ENCODE data around the gene VPS13D.

DNA sequence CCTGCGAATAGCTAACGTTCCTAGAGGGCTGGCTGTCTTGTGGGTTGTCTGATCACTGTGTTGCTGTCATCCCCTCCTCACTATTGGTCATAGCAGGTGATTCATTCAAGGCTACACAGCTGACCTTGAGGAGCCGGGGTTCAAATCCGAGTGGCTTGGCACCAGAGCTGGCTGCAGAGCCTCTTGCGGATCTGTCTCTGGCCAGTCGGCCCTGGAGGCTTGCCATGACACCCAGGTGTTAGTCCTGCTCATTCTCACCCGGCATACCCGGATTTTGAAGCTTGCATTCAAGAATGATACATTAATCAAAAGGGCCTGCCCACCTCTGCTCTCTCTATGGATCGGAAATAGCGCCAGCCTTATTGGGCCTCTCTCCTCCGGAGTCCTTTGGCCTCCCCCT, 277.8 kb downstream of the VPS13D start:
- TF ChIP-seq POLR2A (IDR thresholded peaks at IDR 0.05): no peak
- TF ChIP-seq, protein P1, sequence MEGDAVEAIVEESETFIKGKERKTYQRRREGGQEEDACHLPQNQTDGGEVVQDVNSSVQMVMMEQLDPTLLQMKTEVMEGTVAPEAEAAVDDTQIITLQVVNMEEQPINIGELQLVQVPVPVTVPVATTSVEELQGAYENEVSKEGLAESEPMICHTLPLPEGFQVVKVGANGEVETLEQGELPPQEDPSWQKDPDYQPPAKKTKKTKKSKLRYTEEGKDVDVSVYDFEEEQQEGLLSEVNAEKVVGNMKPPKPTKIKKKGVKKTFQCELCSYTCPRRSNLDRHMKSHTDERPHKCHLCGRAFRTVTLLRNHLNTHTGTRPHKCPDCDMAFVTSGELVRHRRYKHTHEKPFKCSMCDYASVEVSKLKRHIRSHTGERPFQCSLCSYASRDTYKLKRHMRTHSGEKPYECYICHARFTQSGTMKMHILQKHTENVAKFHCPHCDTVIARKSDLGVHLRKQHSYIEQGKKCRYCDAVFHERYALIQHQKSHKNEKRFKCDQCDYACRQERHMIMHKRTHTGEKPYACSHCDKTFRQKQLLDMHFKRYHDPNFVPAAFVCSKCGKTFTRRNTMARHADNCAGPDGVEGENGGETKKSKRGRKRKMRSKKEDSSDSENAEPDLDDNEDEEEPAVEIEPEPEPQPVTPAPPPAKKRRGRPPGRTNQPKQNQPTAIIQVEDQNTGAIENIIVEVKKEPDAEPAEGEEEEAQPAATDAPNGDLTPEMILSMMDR (IDR thresholded peaks at IDR 0.05): no peak

Data from right lobe of liver (tissue), 4 donors.